PC-3 (cell line): ENCODE results near the gene TUBB4A. TPM values are rescaled to one million over a fixed set of nuclear protein-coding genes. Genes with fewer than 3 reads are reported as not detected.

ENCODE experiments used
- ATAC-seq: fragments of 200-7000 bp; cut with Tn5 transposase; 2 replicates; pipeline ENCODE4 v1.9.1; 2020; ENCODE audit warnings: mild to moderate bottlenecking, moderate library complexity
- BruUV-seq: library from RNA; stranded (reverse); fragments of 400-500 nt; replicated peaks from 2 replicates; lab custom pipeline; 2021; lab: Mats Ljungman, UMichigan
- CTCF ChIA-PET: fragments of 300-600 bp; sonication (Branson Sonifier 250); formaldehyde crosslinking; loops from one replicate; lab custom pipeline; 2022; ENCODE audit warnings: antibody characterized with exemption; lab: Charles Lee
- POLR2A ChIA-PET: fragments of 300-600 bp; sonication (Branson Sonifier 250); formaldehyde crosslinking; loops from one replicate; lab custom pipeline; 2022; ENCODE audit warnings: antibody characterized with exemption; ENCODE audit not compliant: unreplicated experiment; lab: Charles Lee
- DNase-seq: peaks from one replicate; pipeline ENCODE4 v3.0.0-alpha.2; 2015
- H2AFZ ChIP-seq: fragments of 300-600 bp; sonication (generic); 2 replicates; pipeline ENCODE4 v1.6.0; 2016; ENCODE audit warnings: antibody characterized with exemption, low read length
- H3F3A ChIP-seq: fragments of 300-600 bp; sonication (generic); one replicate; pipeline ENCODE4 v1.6.0; 2017; ENCODE audit warnings: antibody characterized with exemption, low read length, control low read depth, mild to moderate bottlenecking; ENCODE audit not compliant: unreplicated experiment
- H3K27ac ChIP-seq: fragments of 300-600 bp; sonication (generic); 2 replicates; pipeline ENCODE4 v1.5.1; 2016; ENCODE audit warnings: mild to moderate bottlenecking, low read length
- H3K27me3 ChIP-seq: fragments of 300-600 bp; sonication (generic); 2 replicates; pipeline ENCODE4 v1.6.1; 2016; ENCODE audit warnings: low read length, mixed read lengths
- H3K36me3 ChIP-seq: fragments of 300-600 bp; sonication (generic); 2 replicates; pipeline ENCODE4 v1.6.1; 2016; ENCODE audit warnings: low read depth, mixed run types, low read length, mixed read lengths
- H3K4me1 ChIP-seq: fragments of 300-600 bp; sonication (generic); 2 replicates; pipeline ENCODE4 v1.5.1; 2016; ENCODE audit warnings: low read length; ENCODE audit not compliant: insufficient read depth
- H3K4me2 ChIP-seq: fragments of 300-600 bp; sonication (generic); 2 replicates; pipeline ENCODE4 v1.6.0; 2016; ENCODE audit warnings: low read length
- H3K4me3 ChIP-seq: fragments of 300-600 bp; sonication (generic); 2 replicates; pipeline ENCODE4 v1.5.1; 2016; ENCODE audit warnings: mild to moderate bottlenecking, low read length, mixed read lengths
- H3K79me2 ChIP-seq: fragments of 300-600 bp; sonication (generic); 2 replicates; pipeline ENCODE4 v1.6.1; 2017; ENCODE audit warnings: low read length, mixed read lengths
- H3K9ac ChIP-seq: fragments of 300-600 bp; sonication (generic); 2 replicates; pipeline ENCODE4 v1.6.0; 2016; ENCODE audit warnings: mild to moderate bottlenecking, low read length
- H3K9me2 ChIP-seq: fragments of 300-600 bp; sonication (generic); replicated peaks from 2 replicates; pipeline ENCODE4 v1.6.1; 2016; ENCODE audit warnings: mixed run types, low read length, mixed read lengths
- H3K9me3 ChIP-seq: fragments of 300-600 bp; sonication (generic); 2 replicates; pipeline ENCODE4 v1.6.1; 2016; ENCODE audit warnings: low read length, mixed read lengths
- H4K20me1 ChIP-seq: fragments of 300-600 bp; sonication (generic); 2 replicates; pipeline ENCODE4 v1.6.1; 2016; ENCODE audit warnings: low read length, mixed read lengths
- CTCF ChIP-seq: fragments of 300-600 bp; sonication (generic); conservative IDR thresholded peaks from 2 replicates; pipeline ENCODE4 v1.5.1; 2017; ENCODE audit warnings: antibody characterized with exemption, low read depth, mild to moderate bottlenecking, low read length
- EZH2 ChIP-seq: fragments of 300-600 bp; sonication (generic); IDR thresholded peaks from one replicate; pipeline ENCODE4 v1.6.1; 2017; ENCODE audit warnings: antibody characterized with exemption, mild to moderate bottlenecking, low read length; ENCODE audit not compliant: unreplicated experiment
- EZH2phosphoT487 ChIP-seq: fragments of 300-600 bp; sonication (generic); IDR thresholded peaks from 2 replicates; pipeline ENCODE4 v1.6.1; 2018; ENCODE audit warnings: mild to moderate bottlenecking, antibody characterized with exemption, low read length, borderline replicate concordance
- intact Hi-C: fragments of 100-400 bp; cut with micrococcal nuclease; formaldehyde crosslinking; loops from 2 replicates; pipeline ENCODE4 v1.9.0; 2023
- total RNA-seq: library from RNA; depleted of rRNA; stranded (reverse); fragments of >200 nt; gene quantifications from 2 replicates; pipeline ENCODE4 v1.2.3, GENCODE V29; 2014

The TUBB4A gene
- total RNA-seq, 1 experiment from 2014 or later, result 4.6 TPM

DNA sequence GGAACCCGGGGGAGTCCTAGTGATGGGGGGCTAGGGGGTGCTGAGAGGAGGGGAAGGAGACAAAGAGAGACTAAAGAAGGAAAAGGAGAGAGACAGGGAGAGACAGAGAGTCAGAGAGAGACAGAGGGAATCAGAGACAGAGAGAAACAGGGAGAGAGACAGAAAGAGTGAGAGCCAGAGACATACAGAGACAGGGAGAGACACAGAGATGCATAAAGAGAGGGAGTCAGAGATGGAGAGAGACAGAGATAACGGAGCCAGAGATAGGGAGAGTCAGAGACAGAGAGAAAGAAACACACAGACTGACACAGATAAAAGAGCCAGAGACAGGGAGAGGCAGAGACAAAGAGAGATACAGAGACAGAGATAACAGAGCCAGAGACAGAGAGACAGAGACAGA lies 27.2 kb upstream of the TUBB4A start:
- no peaks in the 10 kb centered on the region for H3K27me3 ChIP-seq
- H3K36me3 ChIP-seq, result no peaks in the 10 kb centered on the region
- no peak overlapping the region for H3K4me3 ChIP-seq
- no peak overlapping the region for H3K9ac ChIP-seq
- intact Hi-C loops, result no loop called here
- H3K9me3 ChIP-seq, result no peaks in the 10 kb centered on the region
- no peaks in the 10 kb centered on the region for H4K20me1 ChIP-seq
- H3K4me2 ChIP-seq, result no peak overlapping the region
- H3K79me2 ChIP-seq, result 0 out of 2 replicates have a peak, but pooled peaks cover 4% of the 10 kb centered on the region
- no peak overlapping the region for H3K27ac ChIP-seq
- no TSS peak for BruUV-seq
- H3K9me2 ChIP-seq, result no peaks in the 10 kb centered on the region
- peaks cover 24% of the 10 kb centered on the region for H3K4me1 ChIP-seq
- ATAC-seq (no peak), DNase-seq (no peak)
- H3F3A ChIP-seq, result no peaks in the 10 kb centered on the region
- no peak overlapping the region for H2AFZ ChIP-seq
- ChIA-PET POLR2A (no interaction called here), CTCF (no interaction called here)
- TF ChIP-seq EZH2phosphoT487 (no peak), CTCF (no peak), EZH2 (no peak)

DNA sequence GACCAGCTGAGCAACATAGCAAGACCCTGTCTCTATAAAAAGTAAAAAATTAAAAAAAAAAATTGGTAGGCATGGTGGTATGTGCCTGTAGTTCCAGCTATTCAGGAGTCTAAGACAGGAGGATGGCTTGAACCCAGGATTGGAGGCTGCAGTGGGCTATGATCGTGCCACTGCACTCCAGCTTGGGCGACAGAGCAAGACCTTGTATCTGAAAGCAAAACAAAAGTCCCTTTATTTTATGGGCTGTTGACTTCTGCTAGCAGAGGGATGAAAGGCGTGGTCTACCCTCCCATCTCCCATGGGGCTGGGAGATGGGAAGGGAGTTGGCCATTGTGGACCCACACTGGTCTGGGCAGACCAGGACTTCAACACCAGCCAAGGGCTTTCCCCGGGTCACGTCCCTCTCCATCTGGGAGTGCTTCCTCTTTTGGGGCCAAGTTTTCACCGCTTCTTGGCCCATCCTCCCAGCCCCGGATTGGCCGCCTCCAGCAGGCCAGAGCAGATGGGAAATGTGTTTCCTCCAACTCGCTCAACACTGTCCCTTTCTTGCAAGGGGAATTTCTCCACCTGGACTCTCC lies 26.5 kb upstream of the TUBB4A start:
- Histone ChIP-seq H3K27me3 (no peaks in the 10 kb centered on the region), H3K4me1 (peaks cover 24% of the 10 kb centered on the region), H3K27ac (no peak overlapping the region), H3F3A (no peaks in the 10 kb centered on the region), H3K4me2 (no peak overlapping the region), H3K36me3 (no peaks in the 10 kb centered on the region), H3K9me3 (no peaks in the 10 kb centered on the region), H3K4me3 (no peak overlapping the region), H4K20me1 (no peaks in the 10 kb centered on the region), H3K9me2 (no peaks in the 10 kb centered on the region), H2AFZ (no peak overlapping the region), H3K9ac (no peak overlapping the region), H3K79me2 (0 out of 2 replicates have a peak, but pooled peaks cover 4% of the 10 kb centered on the region)
- TF ChIP-seq EZH2 (no peak), EZH2phosphoT487 (no peak), CTCF (no peak)
- ATAC-seq (no peak), DNase-seq (no peak)
- ChIA-PET POLR2A (no interaction called here), CTCF (no interaction called here)
- intact Hi-C loops, result no loop called here
- BruUV-seq, result no TSS peak

GRCh38 chr19:6527893-6528543 lies 25.9 kb upstream of the TUBB4A start:
- 0 out of 2 replicates have a peak, but pooled peaks cover 4% of the 10 kb centered on the region for H3K79me2 ChIP-seq
- no peaks in the 10 kb centered on the region for H3K9me2 ChIP-seq
- no peak overlapping the region for H3K4me2 ChIP-seq
- no peaks in the 10 kb centered on the region for H3K27me3 ChIP-seq
- H3F3A ChIP-seq, result no peaks in the 10 kb centered on the region
- intact Hi-C loops, result no loop called here
- BruUV-seq, result no TSS peak
- no peak for TF ChIP-seq EZH2phosphoT487
- no peaks in the 10 kb centered on the region for H3K9me3 ChIP-seq
- no peak for ATAC-seq
- ChIA-PET CTCF (no interaction called here), POLR2A (no interaction called here)
- H3K9ac ChIP-seq, result no peak overlapping the region
- no peak overlapping the region for H3K27ac ChIP-seq
- DNase-seq, result no peak
- H3K4me3 ChIP-seq, result no peak overlapping the region
- H3K36me3 ChIP-seq, result no peaks in the 10 kb centered on the region
- no peaks in the 10 kb centered on the region for H4K20me1 ChIP-seq
- H2AFZ ChIP-seq, result no peak overlapping the region
- H3K4me1 ChIP-seq, result peaks cover 24% of the 10 kb centered on the region
